Neural progenitor cell (in vitro differentiated cells): ENCODE measurements around the gene TACC3. TPM values are rescaled to one million over a fixed set of nuclear protein-coding genes. Genes with fewer than 3 reads are reported as not detected.

Experiments
- DNase-seq: peaks from one replicate; pipeline ENCODE4 v3.0.0-alpha.2; 2016; ENCODE audit warnings: low spot score
- H2AFZ ChIP-seq: fragments of 200-600 bp; sonication (generic); replicated peaks from 2 replicates; pipeline ENCODE4 v1.6.1; 2016; ENCODE audit warnings: antibody characterized with exemption
- H3F3A ChIP-seq: fragments of 200-600 bp; sonication (generic); 2 replicates; pipeline ENCODE4 v1.6.1; 2016; ENCODE audit warnings: antibody characterized with exemption, low read depth
- H3K27ac ChIP-seq: fragments of 200-600 bp; sonication (generic); 2 replicates; pipeline ENCODE4 v1.5.1; 2016; ENCODE audit warnings: mild to moderate bottlenecking
- H3K27me3 ChIP-seq: fragments of 200-600 bp; sonication (generic); 2 replicates; pipeline ENCODE4 v1.6.1; 2016; ENCODE audit warnings: mild to moderate bottlenecking, moderate library complexity
- H3K36me3 ChIP-seq: fragments of 200-600 bp; sonication (generic); 2 replicates; pipeline ENCODE4 v1.5.1; 2016
- H3K4me1 ChIP-seq: fragments of 200-600 bp; sonication (generic); 2 replicates; pipeline ENCODE4 v1.6.1; 2016; ENCODE audit warnings: mixed run types
- H3K4me2 ChIP-seq: fragments of 200-600 bp; sonication (generic); 2 replicates; pipeline ENCODE4 v1.6.1; 2016
- H3K4me3 ChIP-seq: fragments of 200-600 bp; sonication (generic); 2 replicates; pipeline ENCODE4 v1.5.1; 2016
- H3K79me2 ChIP-seq: fragments of 200-600 bp; sonication (generic); 2 replicates; pipeline ENCODE4 v1.6.1; 2016; ENCODE audit warnings: low read depth
- H3K9ac ChIP-seq: fragments of 200-600 bp; sonication (generic); 2 replicates; pipeline ENCODE4 v1.6.1; 2016
- H3K9me3 ChIP-seq: fragments of 200-600 bp; sonication (generic); 2 replicates; pipeline ENCODE4 v1.5.1; 2016; ENCODE audit warnings: low read depth
- H4K20me1 ChIP-seq: fragments of 200-600 bp; sonication (generic); 2 replicates; pipeline ENCODE4 v1.6.1; 2016; ENCODE audit warnings: low read depth
- H3K27ac Mint-ChIP-seq: 3 replicates; pipeline ENCODE4 v1.8.0; 2021; ENCODE audit warnings: mixed read lengths
- H3K27me3 Mint-ChIP-seq: 2 replicates; pipeline ENCODE4 v1.8.0; 2022; ENCODE audit warnings: low read depth, mild to moderate bottlenecking, inconsistent platforms, moderate library complexity, mixed read lengths; ENCODE audit not compliant: insufficient read depth
- H3K36me3 Mint-ChIP-seq: 3 replicates; pipeline ENCODE4 v1.8.0; 2021; ENCODE audit warnings: mixed read lengths
- H3K4me1 Mint-ChIP-seq: 3 replicates; pipeline ENCODE4 v1.8.0; 2021; ENCODE audit warnings: mixed read lengths
- H3K4me3 Mint-ChIP-seq: 3 replicates; pipeline ENCODE4 v1.8.0; 2021; ENCODE audit warnings: mild to moderate bottlenecking, moderate library complexity, mixed read lengths
- H3K9me3 Mint-ChIP-seq: 3 replicates; pipeline ENCODE4 v1.8.0; 2020; ENCODE audit warnings: mixed read lengths
- EZH2 ChIP-seq: fragments of 200-600 bp; sonication (generic); IDR thresholded peaks from 2 replicates; pipeline ENCODE4 v1.6.1; 2017; ENCODE audit warnings: antibody characterized with exemption, mild to moderate bottlenecking, moderate library complexity
- EZH2phosphoT487 ChIP-seq: fragments of 200-600 bp; sonication (generic); IDR thresholded peaks from 2 replicates; pipeline ENCODE4 v1.6.1; 2017; ENCODE audit warnings: antibody characterized with exemption
- total RNA-seq: library from RNA; depleted of rRNA; stranded (reverse); fragments of >200 nt; gene quantifications from 2 replicates; pipeline ENCODE4 v1.2.3, GENCODE V29; 2015; ENCODE audit warnings: low replicate concordance
- TF ChIP-seq, protein P1 (sequence below): fragments of 200-600 bp; sonication (generic); IDR thresholded peaks from 2 replicates; pipeline ENCODE4 v1.5.1; 2017; ENCODE audit warnings: antibody characterized with exemption, mild to moderate bottlenecking

The TACC3 gene
- total RNA-seq, 1 donor from 2014 or later: 68.4 TPM

- H3K27me3 ChIP-seq: no peaks in the 10 kb centered on the region
- no peak for DNase-seq
- no peaks in the 10 kb centered on the region for H3K4me1 Mint-ChIP-seq
- H3K27ac ChIP-seq: no peak overlapping the region
- no peak overlapping the region for H3K27ac Mint-ChIP-seq
- peaks cover 10% of the 10 kb centered on the region for H3K27me3 Mint-ChIP-seq
- peaks cover 7% of the 10 kb centered on the region for H4K20me1 ChIP-seq
- H3K36me3 Mint-ChIP-seq: peaks cover 32% of the 10 kb centered on the region
- H3K79me2 ChIP-seq: no peaks in the 10 kb centered on the region
- H3K36me3 ChIP-seq: no peaks in the 10 kb centered on the region
- no peak overlapping the region for H3K4me3 Mint-ChIP-seq
- TF ChIP-seq EZH2phosphoT487: no peak
- TF ChIP-seq EZH2: no peak
- TF ChIP-seq, protein P1, sequence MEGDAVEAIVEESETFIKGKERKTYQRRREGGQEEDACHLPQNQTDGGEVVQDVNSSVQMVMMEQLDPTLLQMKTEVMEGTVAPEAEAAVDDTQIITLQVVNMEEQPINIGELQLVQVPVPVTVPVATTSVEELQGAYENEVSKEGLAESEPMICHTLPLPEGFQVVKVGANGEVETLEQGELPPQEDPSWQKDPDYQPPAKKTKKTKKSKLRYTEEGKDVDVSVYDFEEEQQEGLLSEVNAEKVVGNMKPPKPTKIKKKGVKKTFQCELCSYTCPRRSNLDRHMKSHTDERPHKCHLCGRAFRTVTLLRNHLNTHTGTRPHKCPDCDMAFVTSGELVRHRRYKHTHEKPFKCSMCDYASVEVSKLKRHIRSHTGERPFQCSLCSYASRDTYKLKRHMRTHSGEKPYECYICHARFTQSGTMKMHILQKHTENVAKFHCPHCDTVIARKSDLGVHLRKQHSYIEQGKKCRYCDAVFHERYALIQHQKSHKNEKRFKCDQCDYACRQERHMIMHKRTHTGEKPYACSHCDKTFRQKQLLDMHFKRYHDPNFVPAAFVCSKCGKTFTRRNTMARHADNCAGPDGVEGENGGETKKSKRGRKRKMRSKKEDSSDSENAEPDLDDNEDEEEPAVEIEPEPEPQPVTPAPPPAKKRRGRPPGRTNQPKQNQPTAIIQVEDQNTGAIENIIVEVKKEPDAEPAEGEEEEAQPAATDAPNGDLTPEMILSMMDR: no peak
- peaks cover 8% of the 10 kb centered on the region for H3F3A ChIP-seq
- H3K4me1 ChIP-seq: no peaks in the 10 kb centered on the region
- no peak overlapping the region for H3K9ac ChIP-seq
- H3K4me2 ChIP-seq: no peak overlapping the region
- H3K9me3 ChIP-seq: no peaks in the 10 kb centered on the region
- H3K9me3 Mint-ChIP-seq: no peaks in the 10 kb centered on the region
- no peak overlapping the region for H3K4me3 ChIP-seq
- H2AFZ ChIP-seq: no peak overlapping the region
Observed at GRCh38 chr4:1739358-1739757, 18.0 kb downstream of the TACC3 start.

GRCh38 chr4:1740021-1740545 is 18.8 kb downstream of the TACC3 start:
- Histone ChIP-seq H3K9me3 (no peaks in the 10 kb centered on the region), H3K27ac (no peak overlapping the region), H3K36me3 (no peaks in the 10 kb centered on the region), H3K9ac (no peak overlapping the region), H3F3A (peaks cover 15% of the 10 kb centered on the region), H3K79me2 (no peaks in the 10 kb centered on the region), H3K4me1 (no peaks in the 10 kb centered on the region), H3K27me3 (no peaks in the 10 kb centered on the region), H4K20me1 (peaks cover 12% of the 10 kb centered on the region), H3K4me2 (no peak overlapping the region), H3K4me3 (no peak overlapping the region), H2AFZ (no peak overlapping the region)
- Mint-ChIP-seq H3K27ac (no peak overlapping the region), H3K4me3 (no peak overlapping the region), H3K27me3 (peaks cover 12% of the 10 kb centered on the region), H3K9me3 (no peaks in the 10 kb centered on the region), H3K4me1 (no peaks in the 10 kb centered on the region), H3K36me3 (peaks cover 34% of the 10 kb centered on the region)
- TF ChIP-seq EZH2phosphoT487 (no peak), EZH2 (no peak)
- TF ChIP-seq, protein P1: no peak
- no peak for DNase-seq

GRCh38 chr4:1741208-1741607 is 19.9 kb downstream of the TACC3 start:
- Histone ChIP-seq H4K20me1 (peaks cover 20% of the 10 kb centered on the region), H3K4me2 (no peak overlapping the region), H3K27ac (no peak overlapping the region), H3K4me3 (no peak overlapping the region), H3K36me3 (no peaks in the 10 kb centered on the region), H3F3A (peaks cover 27% of the 10 kb centered on the region), H2AFZ (no peak overlapping the region), H3K4me1 (no peaks in the 10 kb centered on the region), H3K9ac (no peak overlapping the region), H3K79me2 (no peaks in the 10 kb centered on the region), H3K9me3 (no peaks in the 10 kb centered on the region), H3K27me3 (no peaks in the 10 kb centered on the region)
- Mint-ChIP-seq H3K27ac (no peak overlapping the region), H3K4me1 (no peaks in the 10 kb centered on the region), H3K27me3 (peaks cover 10% of the 10 kb centered on the region), H3K9me3 (no peaks in the 10 kb centered on the region), H3K36me3 (peaks cover 32% of the 10 kb centered on the region), H3K4me3 (no peak overlapping the region)
- no peak for DNase-seq
- TF ChIP-seq EZH2phosphoT487 (no peak), EZH2 (no peak)
- TF ChIP-seq, protein P1: no peak
